Endometrium (tissue), 2 donors: ENCODE data around the gene NHERF2.
"Not testable (repeated sequence)": the region's sequence is repeated elsewhere in the genome, so short reads cannot be mapped to it uniquely, and the experiment has no call there.

Experiments
- FAIRE-seq: peaks from 2 replicates; lab custom pipeline; 2012; peaks lifted over from hg19 to GRCh38; lab: Jason Lieb, UNC
- donor health status: control.
- donor health status: control.

NHERF2 gene

GRCh38 chr16:2007081-2007836 lies 19.4 kb upstream of the NHERF2 start:
- FAIRE-seq = no peak

- FAIRE-seq = no peak
Measured at GRCh38 chr16:2008009-2008526, 18.6 kb upstream of the NHERF2 start.

- no peak for FAIRE-seq
Measured at GRCh38 chr16:2008631-2009163, 18.0 kb upstream of the NHERF2 start.

GRCh38 chr16:2009164-2009711 lies 17.5 kb upstream of the NHERF2 start:
- no peak for FAIRE-seq

GRCh38 chr16:2009791-2010510 lies 16.8 kb upstream of the NHERF2 start, which contains the start of gene ZNF598:
Gene ZNF598, minus strand, starts transcription at chr16:2009821.
- FAIRE-seq = no peak

GRCh38 chr16:2011726-2012125 lies 15.0 kb upstream of the NHERF2 start:
- FAIRE-seq = not testable (repeated sequence)

- FAIRE-seq = no peak
Measured at GRCh38 chr16:2013527-2013926, 13.2 kb upstream of the NHERF2 start.

GRCh38 chr16:2015117-2015946 lies 11.4 kb upstream of the NHERF2 start:
- FAIRE-seq = no peak

GRCh38 chr16:2015947-2016208 lies 10.8 kb upstream of the NHERF2 start:
- FAIRE-seq = no peak

GRCh38 chr16:2016407-2016922 lies 10.2 kb upstream of the NHERF2 start:
- no peak for FAIRE-seq

- no peak for FAIRE-seq
Measured at GRCh38 chr16:2019518-2019920, 7.2 kb upstream of the NHERF2 start, which contains the start of gene NPW. Gene NPW, plus strand, starts transcription at chr16:2019785.

GRCh38 chr16:2019921-2020831 lies 6.5 kb upstream of the NHERF2 start:
- FAIRE-seq = no peak

GRCh38 chr16:2022723-2023091 lies 4.0 kb upstream of the NHERF2 start:
- FAIRE-seq = no peak

- FAIRE-seq = no peak
Measured at GRCh38 chr16:2023092-2024031, 3.3 kb upstream of the NHERF2 start.

GRCh38 chr16:2024032-2024420 lies 2.7 kb upstream of the NHERF2 start:
- no peak for FAIRE-seq

GRCh38 chr16:2025251-2025650 lies 1.5 kb upstream of the NHERF2 start:
- FAIRE-seq = no peak

- FAIRE-seq = no peak
Measured at GRCh38 chr16:2025878-2026460, 733 bp upstream of the NHERF2 start.

GRCh38 chr16:2027024-2028010 lies 615 bp downstream of the NHERF2 start:
- no peak for FAIRE-seq
